ENCODE measurements around the gene DENND10.

GRCh38 chr10:119078422-119079179, 25.3 kb upstream of the DENND10 start:
- TF ChIP-seq CTCF (IDR thresholded peaks at IDR 0.05; ENCODE audit: poor library complexity) = no peak
- no peak for TF ChIP-seq EZH2 (IDR thresholded peaks at IDR 0.05; ENCODE audit: borderline replicate concordance)
- TF ChIP-seq EZH2phosphoT487 (IDR thresholded peaks at IDR 0.05; ENCODE audit: low read depth, severe bottlenecking, unreplicated experiment) = no peak

Data from hepatocyte (in vitro differentiated cells).